Aorta (tissue), 5 donors: ENCODE results near the gene ESYT1. TPM values are rescaled to one million over a fixed set of nuclear protein-coding genes. Genes with fewer than 3 reads are reported as not detected.
A peak's percentile ranks its signal among the peaks of the same experiment; 100 is the strongest.

ENCODE experiments used
- ATAC-seq: fragments of 200-7000 bp; cut with Tn5 transposase; one replicate; pipeline ENCODE4 v1.9.1; 2022; ENCODE audit warnings: moderate library complexity; ENCODE audit not compliant: low FRiP score
- DNase-seq, 2 donors: peaks; one replicate each; pipeline ENCODE4 v3.0.0-alpha.2; 2020
- H3K27ac ChIP-seq, 2 donors: one replicate each; pipeline ENCODE4 v1.5.1; 2013; ENCODE audit warnings: low read length in 2 of 2, mild to moderate bottlenecking in 2 of 2, moderate library complexity in 2 of 2, control low read depth in 1 of 2, inconsistent platforms in 1 of 2, low read depth in 1 of 2
- H3K27me3 ChIP-seq, 2 donors: one replicate each; pipeline ENCODE4 v1.6.1; 2013; ENCODE audit warnings: control low read depth in 1 of 2, low read length in 1 of 2, mild to moderate bottlenecking in 1 of 2, moderate library complexity in 1 of 2; ENCODE audit not compliant: insufficient read depth in 2 of 2, control insufficient read depth in 1 of 2
- H3K36me3 ChIP-seq, 2 donors: one replicate each; pipeline ENCODE4 v1.6.1; 2013; ENCODE audit warnings: control low read depth in 1 of 2, low read length in 1 of 2, mild to moderate bottlenecking in 1 of 2; ENCODE audit not compliant: insufficient read depth in 2 of 2, control insufficient read depth in 1 of 2
- H3K4me1 ChIP-seq, 2 donors: one replicate each; pipeline ENCODE4 v1.6.1; 2013; ENCODE audit warnings: low read length in 2 of 2, control low read depth in 1 of 2, mild to moderate bottlenecking in 1 of 2, moderate library complexity in 1 of 2; ENCODE audit not compliant: insufficient read depth in 2 of 2, control insufficient read depth in 1 of 2
- H3K4me3 ChIP-seq, 2 donors: one replicate each; pipeline ENCODE4 v1.5.1; 2013; ENCODE audit warnings: low read length in 2 of 2, control low read depth in 1 of 2, mild to moderate bottlenecking in 1 of 2
- H3K9me3 ChIP-seq: one replicate; pipeline ENCODE4 v1.6.1; 2013; ENCODE audit warnings: mild to moderate bottlenecking, low read length; ENCODE audit not compliant: control insufficient read depth
- WGBS, 2 donors: extraction: QIAGEN DNeasy Blood & Tissue Kit; methylation state at CpG; one replicate each; pipeline ENCODE4 v1.1.7; 2013; 5-methylcytosine and 5-hydroxymethylcytosine counted together
- intact Hi-C, 2 donors: fragments of 100-400 bp; cut with DNase I; formaldehyde crosslinking; loops; one replicate each; pipeline versions ENCODE4 v1.14.2 to v1.15.0; 2022
- polyA plus RNA-seq, 2 donors: library from polyadenylated mRNA; stranded (reverse); fragments of 200-250 nt; gene quantifications; one replicate each; pipeline ENCODE4 v1.2.3, GENCODE V29; 2013
- total RNA-seq, 2 donors: library from RNA; stranded (reverse); fragmentation: NEBNext Ultra II Directional; extraction: Animal tissue kit (Norgen Biotek cat#: 25700); gene quantifications; one replicate each; pipeline ENCODE4 v1.2.1, GENCODE V29; 2021
- donor health status: healthy with polysubstance abuse.
- donor health status: Bipolar disorder and iron deficiency.
- donor health status: DM: no; HTN: no; CAD: no.
- donor health status: DM: no; HTN: no; CAD: no.
- donor health status: DM: yes; HTN: yes; CAD: no.

The ESYT1 gene
- total and polyA plus RNA-seq, 4 donors, result 27.0 to 106 (median 78.8) TPM

DNA sequence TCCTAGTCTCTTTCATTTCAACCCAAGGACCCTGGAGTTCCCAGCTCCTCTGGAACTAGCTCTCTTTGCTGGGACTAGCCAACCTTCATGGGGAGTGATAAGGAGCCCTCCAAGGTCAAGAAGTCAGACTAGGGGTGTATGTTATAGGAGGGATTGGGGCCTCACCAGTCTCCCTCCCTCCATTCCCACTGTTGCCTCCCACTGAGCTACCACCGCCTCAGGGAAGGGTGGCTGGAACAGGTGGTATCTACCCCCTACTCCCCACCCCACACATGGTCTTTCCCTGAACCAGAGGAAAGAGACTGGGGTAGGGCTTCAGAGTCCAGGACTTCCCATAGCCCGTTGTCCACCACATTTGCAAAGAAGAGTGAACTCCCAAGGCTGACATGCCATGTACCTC lies 45.7 kb upstream of the ESYT1 start:
- H3K36me3 ChIP-seq, result no peaks in the 10 kb centered on the region
- no peaks in the 10 kb centered on the region for H3K27me3 ChIP-seq
- DNase-seq (no peak), ATAC-seq (no peak)
- H3K4me1 ChIP-seq, result no peaks in the 10 kb centered on the region
- no peak overlapping the region for H3K4me3 ChIP-seq
- 77 to 80% methylated on average over 2 of the region's 2 CpGs for WGBS, 2 donors
- H3K9me3 ChIP-seq, result no peaks in the 10 kb centered on the region
- intact Hi-C loops, result no loop called here
- no peak overlapping the region for H3K27ac ChIP-seq

DNA sequence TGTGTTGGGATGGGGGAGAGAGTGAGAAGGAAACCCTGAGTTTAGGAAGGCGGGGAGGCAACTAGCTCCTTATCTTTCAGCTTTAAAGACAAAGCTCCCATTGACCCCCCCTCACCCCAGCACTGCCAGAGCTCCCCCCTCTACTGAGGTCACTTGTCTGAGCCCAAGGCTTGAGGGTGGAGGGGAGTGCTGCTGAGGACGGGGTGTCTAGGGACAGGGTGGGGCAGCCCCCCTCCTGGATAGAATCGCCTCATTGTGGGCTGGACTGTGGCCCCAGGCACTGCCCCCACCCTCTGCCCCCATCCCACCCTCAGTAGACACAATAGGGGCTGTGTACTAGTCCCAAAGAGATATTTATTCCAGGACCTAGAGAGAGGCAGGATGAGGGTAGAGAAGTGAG lies 45.1 kb upstream of the ESYT1 start:
- H3K9me3 ChIP-seq, result no peaks in the 10 kb centered on the region
- H3K4me3 ChIP-seq, result no peak overlapping the region
- H3K36me3 ChIP-seq, result no peaks in the 10 kb centered on the region
- no peak for ATAC-seq
- H3K4me1 ChIP-seq, result no peaks in the 10 kb centered on the region
- H3K27me3 ChIP-seq, result no peaks in the 10 kb centered on the region
- DNase-seq, result no peak
- H3K27ac ChIP-seq, result no peak overlapping the region
- WGBS, 2 donors, result 66 to 78% methylated on average over 3 of the region's 3 CpGs
- intact Hi-C loops, result no loop called here

DNA sequence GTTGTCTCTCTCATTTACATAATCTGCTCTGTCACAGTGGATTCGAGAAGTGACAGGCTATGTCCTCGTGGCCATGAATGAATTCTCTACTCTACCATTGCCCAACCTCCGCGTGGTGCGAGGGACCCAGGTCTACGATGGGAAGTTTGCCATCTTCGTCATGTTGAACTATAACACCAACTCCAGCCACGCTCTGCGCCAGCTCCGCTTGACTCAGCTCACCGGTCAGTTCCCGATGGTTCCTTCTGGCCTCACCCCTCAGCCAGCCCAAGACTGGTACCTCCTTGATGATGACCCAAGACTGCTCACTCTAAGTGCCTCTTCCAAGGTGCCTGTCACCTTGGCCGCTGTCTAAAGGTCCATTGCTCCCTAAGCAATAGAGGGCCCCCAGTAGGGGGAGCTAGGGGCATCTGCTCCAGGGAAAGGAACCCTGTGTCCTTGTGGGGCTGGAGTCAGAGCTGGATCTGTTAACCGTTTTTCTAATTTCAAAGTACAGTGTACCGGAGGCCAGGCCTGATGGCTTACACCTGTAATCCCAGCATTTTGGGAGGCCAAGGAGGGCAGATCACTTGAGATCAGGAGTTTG lies 43.0 kb upstream of the ESYT1 start:
- Histone ChIP-seq H3K9me3 (no peaks in the 10 kb centered on the region), H3K4me1 (no peaks in the 10 kb centered on the region), H3K27me3 (no peaks in the 10 kb centered on the region), H3K36me3 (no peaks in the 10 kb centered on the region), H3K27ac (no peak overlapping the region), H3K4me3 (no peak overlapping the region)
- intact Hi-C loops, result no loop called here
- ATAC-seq (no peak), DNase-seq (no peak)
- 92 to 93% methylated on average over 15 of the region's 15 CpGs for WGBS, 2 donors

DNA sequence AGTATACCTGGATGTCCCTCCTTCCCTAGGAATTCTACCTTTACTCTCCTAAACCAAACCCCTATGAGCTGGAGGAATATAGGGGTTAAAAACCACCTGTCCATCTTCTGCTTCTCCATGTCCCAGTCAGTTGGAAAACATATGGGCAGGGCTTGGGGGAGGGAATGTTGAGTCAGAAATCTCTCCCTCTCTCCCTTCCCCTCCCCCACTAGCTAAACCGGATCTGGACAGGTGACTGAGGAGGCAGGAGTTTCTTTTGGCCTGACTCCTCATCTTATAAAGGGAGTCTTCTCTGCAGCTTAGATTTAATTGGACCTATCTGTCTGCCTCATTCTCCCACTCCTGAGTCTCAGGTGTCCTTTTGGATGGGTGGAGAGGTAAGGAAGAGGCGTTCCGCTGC lies 42.0 kb upstream of the ESYT1 start:
- WGBS, 2 donors, result 87 to 93% methylated on average over 3 of the region's 3 CpGs
- Histone ChIP-seq H3K36me3 (no peaks in the 10 kb centered on the region), H3K27me3 (no peaks in the 10 kb centered on the region), H3K4me3 (no peak overlapping the region), H3K4me1 (no peaks in the 10 kb centered on the region), H3K27ac (no peak overlapping the region), H3K9me3 (no peaks in the 10 kb centered on the region)
- intact Hi-C loops, result no loop called here
- ATAC-seq, result no peak
- DNase-seq, result no peak

DNA sequence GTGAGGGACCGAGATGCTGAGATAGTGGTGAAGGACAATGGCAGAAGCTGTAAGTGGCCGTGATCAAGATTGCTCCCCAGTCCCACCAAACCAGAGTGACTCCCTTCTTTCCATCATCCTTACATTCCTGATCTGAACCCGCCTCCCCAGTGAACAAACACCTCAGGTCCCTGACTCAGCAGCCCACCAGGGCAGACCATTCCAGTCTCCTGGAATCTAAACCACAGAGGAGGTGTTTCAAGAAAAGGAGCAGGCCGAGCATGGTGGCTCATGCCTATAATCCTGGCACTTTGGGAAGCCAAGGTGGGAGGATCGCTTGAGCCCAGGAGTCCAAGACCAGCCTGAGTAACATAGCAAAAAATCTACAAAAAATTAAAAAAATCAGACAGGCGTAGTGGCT lies 41.5 kb upstream of the ESYT1 start:
- no peak for DNase-seq
- Histone ChIP-seq H3K4me3 (no peak overlapping the region), H3K27me3 (no peaks in the 10 kb centered on the region), H3K4me1 (no peaks in the 10 kb centered on the region), H3K36me3 (no peaks in the 10 kb centered on the region), H3K9me3 (no peaks in the 10 kb centered on the region), H3K27ac (no peak overlapping the region)
- no peak for ATAC-seq
- intact Hi-C loops, result no loop called here
- WGBS, 2 donors, result 85 to 89% methylated on average over 6 of the region's 6 CpGs

DNA sequence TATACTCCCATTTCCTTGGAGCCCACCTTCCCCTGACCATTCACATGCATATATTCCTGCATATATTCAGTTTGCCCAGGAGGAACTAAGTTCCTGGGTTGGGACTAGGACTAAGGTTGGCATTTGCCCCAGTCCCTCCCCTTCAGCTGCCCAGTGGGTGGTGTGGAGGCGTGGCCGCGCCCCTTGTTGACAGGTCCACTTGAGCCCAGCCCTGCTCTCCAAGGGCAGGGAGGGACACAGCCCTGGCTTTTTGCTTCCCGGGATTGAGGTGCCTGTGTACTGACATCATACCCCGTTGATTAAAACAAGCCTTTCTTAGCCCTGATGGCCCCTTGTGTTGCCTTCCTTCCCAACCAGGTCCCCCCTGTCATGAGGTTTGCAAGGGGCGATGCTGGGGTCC lies 40.8 kb upstream of the ESYT1 start:
- intact Hi-C loops, result no loop called here
- Histone ChIP-seq H3K9me3 (no peaks in the 10 kb centered on the region), H3K36me3 (no peaks in the 10 kb centered on the region), H3K4me1 (no peaks in the 10 kb centered on the region), H3K27ac (no peak overlapping the region), H3K4me3 (no peak overlapping the region), H3K27me3 (no peaks in the 10 kb centered on the region)
- 80 to 84% methylated on average over 6 of the region's 6 CpGs for WGBS, 2 donors
- DNase-seq, result peak in 1 of 2 donors; percentile 57
- peak; percentile 44 for ATAC-seq

DNA sequence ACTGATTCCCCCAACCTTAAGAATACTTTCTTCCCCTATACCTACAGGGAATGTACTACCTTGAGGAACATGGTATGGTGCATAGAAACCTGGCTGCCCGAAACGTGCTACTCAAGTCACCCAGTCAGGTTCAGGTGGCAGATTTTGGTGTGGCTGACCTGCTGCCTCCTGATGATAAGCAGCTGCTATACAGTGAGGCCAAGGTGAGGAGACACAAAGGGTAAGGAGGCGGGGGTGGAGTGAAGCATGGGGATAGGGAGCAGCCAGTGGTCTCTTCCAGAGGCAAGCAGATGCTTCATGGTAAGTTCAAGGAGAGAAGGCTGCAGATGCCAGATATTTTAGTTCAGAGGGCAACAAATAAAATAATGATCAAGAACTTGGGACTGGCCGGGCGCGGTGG lies 30.3 kb upstream of the ESYT1 start:
- H3K4me1 ChIP-seq, result no peaks in the 10 kb centered on the region
- H3K27ac ChIP-seq, result no peak overlapping the region
- no peaks in the 10 kb centered on the region for H3K27me3 ChIP-seq
- no peaks in the 10 kb centered on the region for H3K36me3 ChIP-seq
- no peak for ATAC-seq
- intact Hi-C loops, result no loop called here
- no peak overlapping the region for H3K4me3 ChIP-seq
- WGBS, 2 donors, result 91% methylated on average over 6 of the region's 6 CpGs
- no peaks in the 10 kb centered on the region for H3K9me3 ChIP-seq
- DNase-seq, result no peak

DNA sequence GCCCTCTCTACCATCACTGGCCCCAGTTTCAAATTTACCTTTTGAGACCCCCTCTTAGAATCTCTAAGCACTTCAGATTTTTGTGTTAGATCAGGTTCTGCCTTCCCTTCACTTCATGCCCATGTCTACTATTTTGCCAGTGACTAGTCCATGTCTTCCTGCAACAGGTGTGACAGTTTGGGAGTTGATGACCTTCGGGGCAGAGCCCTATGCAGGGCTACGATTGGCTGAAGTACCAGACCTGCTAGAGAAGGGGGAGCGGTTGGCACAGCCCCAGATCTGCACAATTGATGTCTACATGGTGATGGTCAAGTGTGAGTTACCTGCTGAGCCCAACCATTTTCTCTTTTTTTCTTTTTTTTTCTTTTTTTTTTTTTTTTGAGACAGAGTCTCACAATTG lies 29.5 kb upstream of the ESYT1 start:
- Histone ChIP-seq H3K9me3 (no peaks in the 10 kb centered on the region), H3K4me3 (no peak overlapping the region), H3K27ac (no peak overlapping the region), H3K36me3 (no peaks in the 10 kb centered on the region), H3K4me1 (peaks cover 0 to 4% of the 10 kb centered on the region in 2 donors), H3K27me3 (no peaks in the 10 kb centered on the region)
- DNase-seq, result no peak
- 91 to 93% methylated on average over 3 of the region's 3 CpGs for WGBS, 2 donors
- intact Hi-C loops, result no loop called here
- no peak for ATAC-seq

DNA sequence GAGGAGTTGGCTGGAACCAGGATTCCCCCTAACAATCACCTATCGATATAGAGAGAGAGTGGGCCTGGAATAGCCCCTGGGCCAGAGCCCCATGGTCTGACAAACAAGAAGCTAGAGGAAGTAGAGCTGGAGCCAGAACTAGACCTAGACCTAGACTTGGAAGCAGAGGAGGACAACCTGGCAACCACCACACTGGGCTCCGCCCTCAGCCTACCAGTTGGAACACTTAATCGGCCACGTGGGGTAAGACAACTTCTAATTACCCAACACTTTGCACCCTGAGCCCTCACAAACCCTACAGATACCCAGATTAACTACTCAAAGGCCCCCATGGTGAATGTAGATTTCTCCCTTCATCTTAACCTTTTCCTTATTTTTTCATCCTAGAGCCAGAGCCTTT lies 28.3 kb upstream of the ESYT1 start:
- DNase-seq (no peak), ATAC-seq (no peak)
- H3K27ac ChIP-seq, result no peak overlapping the region
- no peaks in the 10 kb centered on the region for H3K9me3 ChIP-seq
- H3K4me1 ChIP-seq, result peaks cover 0 to 4% of the 10 kb centered on the region in 2 donors
- H3K4me3 ChIP-seq, result no peak overlapping the region
- 83 to 94% methylated on average over 4 of the region's 4 CpGs for WGBS, 2 donors
- intact Hi-C loops, result loop anchor here in 1 of 2 donors (10.0 kb wide), 2 partner anchors 55 to 95 kb away; partner anchors contain the start of gene RPS26
- H3K27me3 ChIP-seq, result no peaks in the 10 kb centered on the region
- no peaks in the 10 kb centered on the region for H3K36me3 ChIP-seq
